ENCODE results near the gene LRRC14B. TPM values are rescaled to one million over a fixed set of nuclear protein-coding genes. Genes with fewer than 3 reads are reported as not detected.

LRRC14B gene
- total RNA-seq, 1 donor from 2014 or later: not detected

DNA sequence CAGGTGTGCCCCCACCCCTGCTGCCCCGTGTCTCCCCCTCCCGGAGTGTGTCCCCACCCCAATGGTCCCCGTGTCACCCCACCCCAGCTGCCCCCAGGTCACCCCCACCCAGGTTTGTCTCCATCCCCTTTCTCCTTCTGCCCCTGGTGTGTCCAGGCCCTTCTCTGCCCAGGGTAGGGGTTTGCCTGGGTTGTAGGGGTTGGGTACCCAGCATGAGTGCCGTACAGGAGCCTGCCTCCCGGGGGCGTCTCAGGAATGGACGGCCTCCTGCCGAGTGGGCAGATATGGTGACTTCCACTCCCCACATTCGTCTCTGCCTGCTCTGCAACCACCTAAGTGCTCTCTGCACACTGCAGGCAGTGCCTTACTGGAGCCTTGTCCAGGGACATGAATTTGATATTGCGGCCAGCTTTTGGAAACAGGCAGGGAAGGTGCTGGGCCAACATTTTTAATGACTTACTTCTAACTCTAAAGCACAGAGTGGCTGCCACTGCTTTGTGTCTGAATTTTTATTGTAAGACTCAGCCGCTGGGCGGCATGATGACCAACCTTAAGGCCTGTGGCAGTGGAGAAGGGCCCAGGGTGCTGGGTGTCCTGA, 6.7 kb downstream of the LRRC14B start:
- no peak for TF ChIP-seq POLR2AphosphoS5 (IDR thresholded peaks at IDR 0.05; ENCODE audit: insufficient read depth in 1 of 2, low read depth in 1 of 2)
- TF ChIP-seq, protein P1, sequence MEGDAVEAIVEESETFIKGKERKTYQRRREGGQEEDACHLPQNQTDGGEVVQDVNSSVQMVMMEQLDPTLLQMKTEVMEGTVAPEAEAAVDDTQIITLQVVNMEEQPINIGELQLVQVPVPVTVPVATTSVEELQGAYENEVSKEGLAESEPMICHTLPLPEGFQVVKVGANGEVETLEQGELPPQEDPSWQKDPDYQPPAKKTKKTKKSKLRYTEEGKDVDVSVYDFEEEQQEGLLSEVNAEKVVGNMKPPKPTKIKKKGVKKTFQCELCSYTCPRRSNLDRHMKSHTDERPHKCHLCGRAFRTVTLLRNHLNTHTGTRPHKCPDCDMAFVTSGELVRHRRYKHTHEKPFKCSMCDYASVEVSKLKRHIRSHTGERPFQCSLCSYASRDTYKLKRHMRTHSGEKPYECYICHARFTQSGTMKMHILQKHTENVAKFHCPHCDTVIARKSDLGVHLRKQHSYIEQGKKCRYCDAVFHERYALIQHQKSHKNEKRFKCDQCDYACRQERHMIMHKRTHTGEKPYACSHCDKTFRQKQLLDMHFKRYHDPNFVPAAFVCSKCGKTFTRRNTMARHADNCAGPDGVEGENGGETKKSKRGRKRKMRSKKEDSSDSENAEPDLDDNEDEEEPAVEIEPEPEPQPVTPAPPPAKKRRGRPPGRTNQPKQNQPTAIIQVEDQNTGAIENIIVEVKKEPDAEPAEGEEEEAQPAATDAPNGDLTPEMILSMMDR (IDR thresholded peaks at IDR 0.05): no peak
- TF ChIP-seq POLR2A (IDR thresholded peaks at IDR 0.05): no peak
- no peaks in the 10 kb centered on the region for H3K9me3 ChIP-seq
- no peak overlapping the region for H3K27ac ChIP-seq
- DNase-seq (ENCODE audit: extremely low spot score in 2 of 2): no peak
- H3K27me3 ChIP-seq: no peaks in the 10 kb centered on the region
- intact Hi-C loops (cut with DNase I): no loop called here
- H3K4me1 ChIP-seq: no peaks in the 10 kb centered on the region
- H3K4me3 ChIP-seq: no peak overlapping the region
- no peaks in the 10 kb centered on the region for H3K36me3 ChIP-seq

DNA sequence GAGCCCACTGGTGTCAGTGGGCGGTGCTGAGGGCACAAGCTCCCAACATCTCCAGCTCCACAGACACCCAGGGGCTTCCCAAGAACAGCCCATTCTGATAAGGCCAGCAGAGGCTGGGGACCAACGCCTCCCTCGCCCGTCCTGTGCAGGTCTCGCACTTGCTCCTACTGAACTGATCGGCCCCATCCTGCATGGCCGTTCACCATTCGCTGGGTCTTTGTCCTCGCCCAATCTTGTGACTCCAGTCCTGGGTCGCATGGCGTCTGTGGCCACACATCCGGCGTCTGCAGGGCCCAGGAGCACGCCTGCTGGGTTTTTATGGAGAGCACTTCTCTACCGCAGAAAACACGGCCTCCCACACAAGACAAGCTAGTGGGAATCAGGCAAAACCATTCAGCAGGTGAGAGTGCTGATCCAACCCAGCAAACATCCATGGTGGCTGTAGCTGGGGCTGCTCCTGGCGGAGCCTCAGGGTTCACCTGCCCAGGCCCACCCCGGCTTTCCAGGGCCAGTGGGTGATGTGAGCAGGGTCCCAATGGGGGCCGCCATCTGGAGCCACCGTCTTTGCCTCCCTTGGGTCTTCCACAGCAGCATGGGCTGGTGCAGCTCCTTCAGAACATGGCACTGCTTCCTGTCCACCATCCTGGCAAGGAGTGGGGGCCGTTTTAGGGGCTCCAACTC, 7.4 kb downstream of the LRRC14B start:
- Histone ChIP-seq H3K4me3 (no peak overlapping the region), H3K36me3 (peaks cover 0 to 3% of the 10 kb centered on the region in 2 donors), H3K27me3 (no peaks in the 10 kb centered on the region), H3K4me1 (no peaks in the 10 kb centered on the region), H3K9me3 (no peaks in the 10 kb centered on the region), H3K27ac (no peak overlapping the region)
- intact Hi-C loops (cut with DNase I): no loop called here
- TF ChIP-seq POLR2AphosphoS5 (IDR thresholded peaks at IDR 0.05; ENCODE audit: insufficient read depth in 1 of 2, low read depth in 1 of 2): no peak
- TF ChIP-seq POLR2A (IDR thresholded peaks at IDR 0.05): no peak
- TF ChIP-seq, protein P1 (IDR thresholded peaks at IDR 0.05): no peak
- DNase-seq (ENCODE audit: extremely low spot score in 2 of 2): no peak

DNA sequence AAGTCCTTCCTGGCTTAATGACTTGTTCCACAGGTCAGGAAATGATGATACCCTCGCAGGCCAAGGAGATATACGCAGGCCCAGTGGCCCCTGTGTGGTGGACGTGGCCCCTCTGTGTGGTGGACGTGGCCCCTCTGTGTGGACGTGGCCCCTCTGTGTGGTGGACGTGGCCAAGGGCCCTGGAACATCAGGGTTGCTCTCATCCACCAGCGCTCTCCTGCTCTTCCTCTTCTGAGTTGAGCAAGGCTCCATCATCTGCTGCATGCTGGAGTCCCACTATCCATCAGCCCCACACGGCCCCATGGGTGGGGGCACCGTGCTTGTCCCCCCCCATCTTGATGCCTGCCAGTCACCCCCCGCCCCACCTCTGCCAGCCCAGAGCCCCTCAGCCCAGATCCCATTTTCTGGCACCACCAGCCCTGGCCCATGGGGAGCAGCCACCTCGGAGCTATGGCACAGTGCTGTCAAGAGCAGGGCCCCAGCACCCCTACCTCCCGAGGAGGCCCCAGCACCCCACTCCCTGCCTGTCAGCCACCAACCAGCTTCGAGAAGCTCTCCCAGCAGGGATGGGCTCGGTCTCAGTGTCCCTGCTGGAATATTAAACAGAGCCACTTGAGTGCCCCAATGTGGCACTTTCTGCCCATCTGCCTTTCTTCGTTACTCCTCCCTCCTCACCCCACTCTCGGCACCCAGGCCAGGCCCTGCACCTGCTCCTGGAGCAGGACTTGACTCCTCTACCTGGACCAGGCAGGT, 8.1 kb downstream of the LRRC14B start:
- no peaks in the 10 kb centered on the region for H3K9me3 ChIP-seq
- H3K4me3 ChIP-seq: no peak overlapping the region
- no peaks in the 10 kb centered on the region for H3K27me3 ChIP-seq
- TF ChIP-seq, protein P1 (IDR thresholded peaks at IDR 0.05): no peak
- TF ChIP-seq POLR2A (IDR thresholded peaks at IDR 0.05) (no peak), POLR2AphosphoS5 (IDR thresholded peaks at IDR 0.05; ENCODE audit: insufficient read depth in 1 of 2, low read depth in 1 of 2) (no peak)
- no peak for DNase-seq (ENCODE audit: extremely low spot score in 2 of 2)
- no peaks in the 10 kb centered on the region for H3K4me1 ChIP-seq
- H3K27ac ChIP-seq: no peak overlapping the region
- intact Hi-C loops (cut with DNase I): no loop called here
- H3K36me3 ChIP-seq: peaks cover 0 to 9% of the 10 kb centered on the region in 2 donors

DNA sequence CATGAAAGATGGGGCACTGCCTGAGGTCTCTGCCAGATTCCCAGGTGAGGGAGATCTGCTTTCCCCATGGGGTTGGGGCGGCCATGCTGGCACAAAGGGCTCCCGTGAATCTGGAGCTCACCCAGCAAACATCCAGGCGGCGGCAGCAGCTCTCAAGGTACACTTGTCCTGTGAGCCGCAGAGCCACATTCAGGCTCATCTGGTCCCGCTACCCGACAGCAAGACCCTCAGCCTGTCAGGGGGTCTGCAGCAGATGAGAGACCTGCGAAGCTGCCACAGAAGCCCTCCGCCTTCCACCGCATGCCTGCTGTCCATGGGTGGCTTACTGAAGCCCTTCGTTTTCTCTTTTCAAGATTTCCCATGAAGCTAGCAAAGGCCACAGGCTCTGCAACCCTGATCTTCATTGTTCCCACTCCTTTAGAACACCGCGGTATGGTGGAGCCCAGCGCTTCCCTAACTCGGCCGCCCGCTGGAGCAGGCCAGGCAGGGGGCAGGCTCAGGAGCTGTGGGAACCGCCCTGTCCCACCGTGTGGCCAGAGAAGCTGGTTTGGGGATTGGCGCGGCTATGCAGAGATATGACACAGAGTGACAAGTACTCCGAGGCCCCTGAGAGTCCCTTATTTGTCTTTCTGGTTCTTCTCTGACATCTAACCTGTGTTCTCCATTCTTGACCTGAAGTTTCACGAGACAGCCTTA, 8.8 kb downstream of the LRRC14B start:
- H3K27me3 ChIP-seq: no peaks in the 10 kb centered on the region
- intact Hi-C loops (cut with DNase I): loop anchor here (2.0 kb wide), 1 partner anchor 29 kb away; no protein-coding TSS in a partner anchor
- DNase-seq (ENCODE audit: extremely low spot score in 2 of 2): no peak
- H3K4me1 ChIP-seq: no peaks in the 10 kb centered on the region
- H3K9me3 ChIP-seq: no peaks in the 10 kb centered on the region
- H3K4me3 ChIP-seq: no peak overlapping the region
- TF ChIP-seq, protein P1 (IDR thresholded peaks at IDR 0.05): no peak
- no peak for TF ChIP-seq POLR2A (IDR thresholded peaks at IDR 0.05)
- TF ChIP-seq POLR2AphosphoS5 (IDR thresholded peaks at IDR 0.05; ENCODE audit: insufficient read depth in 1 of 2, low read depth in 1 of 2): no peak
- H3K36me3 ChIP-seq: peaks cover 0 to 13% of the 10 kb centered on the region in 2 donors
- no peak overlapping the region for H3K27ac ChIP-seq

All from vagina (tissue), 2 donors.